Fibroblast of skin of abdomen (primary cell): ENCODE results near the gene CREB3.

Experiments used
- DNase-seq: peaks from one replicate; pipeline ENCODE4 v3.0.0-alpha.2; 2013

Gene CREB3

GRCh38 chr9:35702696-35703095 is 29.8 kb upstream of the CREB3 start:
- DNase-seq: no peak

- no peak for DNase-seq
Measured at GRCh38 chr9:35703906-35704672, 28.4 kb upstream of the CREB3 start.

DNA sequence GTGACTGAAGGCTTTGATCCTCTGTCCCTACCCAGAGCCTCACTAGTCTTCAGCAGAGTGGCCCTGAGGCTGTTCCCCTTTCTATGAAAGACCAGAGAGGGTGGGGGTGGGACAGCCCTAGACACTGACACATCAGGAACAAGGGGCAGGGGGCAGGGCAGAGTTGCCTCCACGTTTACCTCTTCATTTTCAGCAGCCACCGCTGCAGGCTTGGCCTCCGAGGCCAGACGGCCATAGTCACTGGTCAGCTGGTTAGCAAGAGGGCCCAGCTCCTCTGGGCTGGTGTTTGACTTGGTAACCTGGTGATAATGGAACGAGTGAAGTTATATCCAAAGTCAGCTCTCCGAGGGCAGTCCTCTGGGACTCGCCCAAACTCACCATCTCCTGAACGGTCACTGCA is 27.1 kb upstream of the CREB3 start:
- no peak for DNase-seq

GRCh38 chr9:35705836-35706430 is 26.5 kb upstream of the CREB3 start:
- DNase-seq: no peak

- DNase-seq: no peak
Measured at GRCh38 chr9:35706951-35707350, 25.5 kb upstream of the CREB3 start.

GRCh38 chr9:35708146-35708545 is 24.3 kb upstream of the CREB3 start:
- no peak for DNase-seq

DNA sequence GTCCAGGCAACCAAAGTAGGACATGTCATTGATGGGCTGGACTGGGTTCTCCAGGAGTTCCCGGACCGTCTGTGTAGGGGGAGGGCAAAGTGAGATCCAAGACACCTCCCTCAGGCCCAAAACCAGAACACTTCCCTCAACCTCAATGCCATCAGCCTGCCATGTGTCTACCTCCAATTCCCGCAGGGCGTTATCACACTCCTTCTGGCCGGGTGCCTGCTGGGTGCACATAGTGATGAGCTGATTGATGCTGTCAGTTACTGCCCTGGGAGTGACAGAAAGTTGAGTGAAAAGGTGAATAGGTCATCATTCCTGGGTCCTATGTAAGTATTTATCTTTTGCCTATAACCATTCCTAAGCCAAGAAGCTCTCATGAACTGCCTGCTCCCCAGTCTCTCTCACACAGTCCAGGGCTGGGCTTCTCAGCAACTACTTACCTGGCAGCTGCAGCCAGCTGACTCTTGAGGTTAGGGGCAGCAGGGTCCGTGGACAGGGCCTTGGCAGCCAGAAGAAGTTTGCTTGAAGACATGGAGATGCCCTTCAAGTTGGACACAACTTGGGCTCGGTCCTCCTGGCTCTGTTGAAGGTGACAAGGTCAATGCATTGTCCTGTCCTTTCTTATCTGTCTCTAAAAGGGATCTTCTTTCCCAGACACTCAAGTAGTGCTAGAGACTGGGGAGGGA is 21.5 kb upstream of the CREB3 start:
- no peak for DNase-seq

DNA sequence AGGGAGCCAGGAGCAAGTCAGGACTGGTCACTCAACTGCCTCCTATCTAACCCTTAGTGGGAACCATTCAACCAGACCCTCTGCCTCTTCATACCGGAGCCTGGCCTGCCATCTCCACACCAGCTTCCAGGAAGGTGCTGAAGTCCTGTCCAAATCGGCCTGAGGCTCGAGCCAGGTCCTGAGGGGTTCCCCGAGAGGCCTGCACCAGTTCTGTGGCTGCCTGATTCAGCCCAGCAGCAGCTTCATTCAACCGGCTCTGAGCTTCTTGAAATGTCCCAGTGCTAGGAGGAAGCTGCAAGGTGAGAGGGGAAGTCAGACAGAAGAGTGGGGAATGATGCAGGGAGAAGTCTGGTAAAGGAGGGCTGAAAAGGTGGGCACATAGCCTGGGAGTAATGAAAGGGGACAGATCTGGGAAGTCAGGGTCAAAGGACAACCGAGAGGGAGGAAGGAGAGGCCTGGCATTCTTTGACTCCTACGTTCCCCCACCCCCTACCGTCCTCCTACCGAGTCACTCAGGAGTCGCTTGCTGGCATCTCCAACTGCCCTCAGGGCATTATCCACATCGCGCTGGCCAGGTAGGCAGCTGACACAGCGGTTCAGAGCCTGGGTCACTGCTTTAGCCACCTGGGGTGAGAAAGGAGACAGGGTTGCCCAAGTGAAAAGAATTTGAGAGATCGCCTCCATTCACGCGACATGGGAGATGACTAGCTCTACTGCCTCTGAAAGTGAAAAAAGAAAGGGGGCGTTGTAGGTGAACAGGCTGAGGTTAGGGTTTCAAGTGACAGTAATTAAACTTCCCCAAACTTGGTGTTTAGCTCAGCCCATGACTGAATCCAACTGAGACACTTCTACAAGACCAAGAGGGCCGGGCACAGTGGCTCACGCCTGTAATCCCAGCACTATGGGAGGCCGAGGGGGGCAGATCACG is 20.7 kb upstream of the CREB3 start:
- DNase-seq: no peak

- no peak for DNase-seq
Measured at GRCh38 chr9:35712762-35713400, 19.6 kb upstream of the CREB3 start.

- no peak for DNase-seq
Measured at GRCh38 chr9:35713578-35713977, 18.9 kb upstream of the CREB3 start.

GRCh38 chr9:35714123-35714522 is 18.3 kb upstream of the CREB3 start:
- no peak for DNase-seq

GRCh38 chr9:35714579-35715252 is 17.8 kb upstream of the CREB3 start:
- DNase-seq: no peak

- DNase-seq: no peak
Measured at GRCh38 chr9:35716230-35716629, 16.2 kb upstream of the CREB3 start.

DNA sequence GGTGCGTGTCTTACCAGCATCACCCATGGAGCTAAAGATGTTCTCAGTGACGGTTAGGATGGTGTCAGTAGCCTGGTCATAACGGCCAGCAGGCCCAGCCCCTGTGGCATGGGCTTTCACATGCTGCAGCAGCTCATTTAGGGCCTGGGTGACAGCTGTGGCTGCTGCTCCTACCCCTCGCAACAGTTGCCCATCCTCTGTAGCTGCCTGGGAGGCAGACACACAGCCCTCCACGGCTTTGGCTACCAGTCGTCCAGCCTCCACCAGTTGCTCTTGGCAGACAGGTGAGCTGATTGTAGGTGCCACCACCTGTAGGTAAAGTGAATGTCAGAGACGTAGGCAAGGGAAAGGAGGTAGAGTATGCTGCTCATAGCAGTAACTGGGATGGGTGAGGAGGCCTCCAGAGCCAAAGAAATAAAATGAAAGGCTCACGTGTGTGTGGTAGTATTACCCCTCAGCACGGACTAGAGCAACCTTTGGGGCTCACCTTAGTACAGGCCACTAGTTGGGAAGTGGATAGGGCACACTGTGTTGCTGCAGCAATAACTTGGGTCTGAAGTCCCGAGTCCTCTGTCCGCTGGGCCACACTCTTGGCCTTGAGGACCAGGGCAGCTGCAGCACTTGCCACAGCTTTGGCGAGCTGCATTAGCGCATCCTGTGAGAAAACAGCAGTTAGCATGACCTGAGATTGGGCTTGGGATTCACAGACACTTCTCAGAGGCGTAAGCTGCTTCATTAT is 15.2 kb upstream of the CREB3 start:
- no peak for DNase-seq

DNA sequence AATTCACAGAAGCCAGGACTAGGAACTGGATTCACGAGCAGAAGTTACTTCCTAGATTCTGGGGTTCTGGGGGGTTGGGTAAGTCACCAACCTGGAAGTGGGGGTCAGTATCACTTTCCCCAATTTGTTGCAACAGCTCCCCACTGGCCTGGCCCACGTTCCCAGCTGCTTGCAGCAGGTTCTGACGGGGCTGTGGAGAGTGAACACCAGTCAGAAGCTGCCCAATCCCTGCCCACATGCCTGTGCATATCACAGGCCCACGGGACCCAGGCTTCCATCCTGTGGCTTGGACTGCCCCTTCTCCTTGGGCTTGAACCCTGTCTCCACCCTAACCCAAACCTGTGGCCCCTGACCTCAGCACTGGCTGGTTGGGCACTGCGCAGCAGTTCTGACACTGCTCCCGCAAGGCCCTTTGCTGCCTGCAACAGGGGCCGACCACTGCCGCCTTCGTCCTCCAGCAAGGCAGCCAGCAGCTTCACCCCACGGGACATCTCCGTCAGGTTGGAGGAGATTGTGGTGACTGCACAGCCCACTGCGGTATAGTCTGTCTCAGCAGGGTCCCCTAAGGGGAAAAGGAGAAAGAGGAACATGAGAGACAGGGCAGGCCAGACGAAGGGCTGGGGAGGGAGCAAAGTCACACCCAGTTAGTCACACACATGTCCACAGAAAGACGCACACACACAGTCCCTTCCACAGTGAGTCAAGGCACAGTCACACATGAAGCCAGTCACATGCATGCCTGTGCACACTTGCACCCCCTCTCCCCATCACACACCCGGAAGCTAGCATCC is 13.6 kb upstream of the CREB3 start:
- no peak for DNase-seq

GRCh38 chr9:35719546-35719945 is 12.9 kb upstream of the CREB3 start:
- no peak for DNase-seq

DNA sequence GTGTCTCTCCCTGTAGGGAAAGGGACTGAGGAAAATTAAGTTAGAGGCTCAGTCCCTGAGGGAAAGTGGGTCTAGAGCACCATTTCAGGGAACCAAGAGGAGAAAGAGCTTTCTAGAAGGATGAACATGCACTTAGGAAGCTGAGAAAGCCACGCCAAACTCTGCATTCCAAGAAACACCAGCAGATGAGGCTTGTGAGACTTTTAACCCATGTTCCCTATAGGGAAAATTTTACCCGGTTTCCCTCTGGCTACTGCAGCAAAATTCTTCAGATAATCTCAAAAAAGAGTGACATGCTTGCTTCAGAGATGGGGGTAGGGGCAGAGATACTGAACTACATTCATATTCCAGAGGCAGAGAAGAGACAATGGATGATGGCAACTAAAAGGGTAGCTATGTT is 9.0 kb upstream of the CREB3 start:
- no peak for DNase-seq

- no peak for DNase-seq
Measured at GRCh38 chr9:35723908-35724307, 8.6 kb upstream of the CREB3 start.

- no peak for DNase-seq
Measured at GRCh38 chr9:35725362-35725761, 7.1 kb upstream of the CREB3 start.

DNA sequence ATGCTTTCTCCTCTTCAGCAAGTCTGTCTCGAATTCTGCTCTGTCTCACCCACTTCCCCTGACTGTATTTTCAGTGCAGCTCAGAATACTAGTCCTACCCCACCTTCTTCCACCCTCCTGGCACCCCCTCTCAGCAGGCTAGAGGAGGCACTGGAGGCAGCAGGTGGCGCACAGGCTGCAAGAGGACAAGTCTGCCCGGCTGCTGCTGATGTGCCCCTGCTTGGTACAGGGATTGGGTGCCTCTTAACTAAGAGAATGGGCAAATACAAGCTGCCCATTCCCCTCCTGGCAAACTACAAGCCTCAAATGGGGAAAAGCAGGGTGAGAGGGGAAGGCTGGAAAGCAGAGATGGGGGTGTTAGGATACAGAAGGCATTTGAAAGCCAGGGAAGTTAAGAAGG is 5.5 kb upstream of the CREB3 start:
- DNase-seq: peak; percentile 45
